Psoas muscle (tissue), 8 donors: ENCODE measurements around the gene CCER1. TPM values are rescaled to one million over a fixed set of nuclear protein-coding genes. Genes with fewer than 3 reads are reported as not detected.
"Not testable (repeated sequence)": the region's sequence is repeated elsewhere in the genome, so short reads cannot be mapped to it uniquely, and the experiment has no call there.

Experiments used
- ATAC-seq, 4 donors: fragments of 200-7000 bp; cut with Tn5 transposase; one replicate each; pipeline ENCODE4 v1.9.1; 2020; ENCODE audit warnings: moderate library complexity in 3 of 4, mild to moderate bottlenecking in 2 of 4
- DNase-seq, 2 donors: peaks; one replicate each; pipeline ENCODE4 v3.0.0-alpha.2; 2020
- H3K27ac ChIP-seq: fragments of 200-600 bp; one replicate; pipeline ENCODE4 v1.8.0; 2022
- H3K27me3 ChIP-seq, 3 donors: fragments of 200-600 bp in 1 of 3; one replicate each; pipeline versions ENCODE4 v1.6.1 to v1.8.0; 2013 to 2022; ENCODE audit warnings: low read length in 2 of 3, mild to moderate bottlenecking in 2 of 3, moderate library complexity in 1 of 3; ENCODE audit not compliant: insufficient read depth in 3 of 3
- H3K36me3 ChIP-seq, 2 donors: fragments of 200-600 bp in 1 of 2; one replicate each; pipeline versions ENCODE4 v1.6.1 to v1.8.0; 2013 to 2022; ENCODE audit warnings: low read depth in 1 of 2, mild to moderate bottlenecking in 1 of 2, moderate library complexity in 1 of 2; ENCODE audit not compliant: insufficient read depth in 1 of 2
- H3K4me1 ChIP-seq: fragments of 200-600 bp; one replicate; pipeline ENCODE4 v1.8.0; 2022
- H3K4me3 ChIP-seq: fragments of 200-600 bp; one replicate; pipeline ENCODE4 v1.8.0; 2022; ENCODE audit warnings: mild to moderate bottlenecking
- H3K9me3 ChIP-seq: fragments of 200-600 bp; one replicate; pipeline ENCODE4 v1.8.0; 2022
- WGBS, 3 donors: extraction: QIAGEN DNeasy Blood & Tissue Kit; methylation state at CpG; one replicate each; pipeline versions ENCODE4 v1.1.6 to v1.1.7; 2013; 5-methylcytosine and 5-hydroxymethylcytosine counted together
- intact Hi-C, 2 donors: fragments of 100-400 bp; cut with DNase I; formaldehyde crosslinking; loops; one replicate each; pipeline versions ENCODE4 v1.11.0 to v1.14.2; 2022
- polyA plus RNA-seq, 3 donors: library from polyadenylated mRNA; stranded (reverse); fragments of 200-250 nt; gene quantifications; one replicate each; pipeline ENCODE4 v1.2.3, GENCODE V29; 2013
- total RNA-seq, 4 donors: library from RNA; stranded (reverse); fragmentation: NEBNext Ultra II Directional in 2 of 4; extraction: Animal tissue kit (Norgen Biotek cat#: 25700) in 2 of 4; gene quantifications; one replicate each; pipeline versions ENCODE4 v1.2.1 to v1.2.4, GENCODE V29; 2021 to 2023
- TF ChIP-seq, protein P1 (sequence below): fragments of 200-600 bp; IDR thresholded peaks from one replicate; pipeline ENCODE4 v1.8.0; 2022; ENCODE audit warnings: antibody characterized with exemption
- donor health status: healthy with polysubstance abuse.
- donor health status: DM: no; HTN: no; CAD: no; lungs with moderate emphysema.
- donor health status: Bipolar disorder and iron deficiency.
- donor health status: healthy.
- donor health status: DM: yes; HTN: yes; CAD: no.
- donor health status: DM: no; HTN: no; CAD: no.
- donor health status: DM: no; HTN: no; CAD: no.
- donor health status: DM: yes; HTN: yes; CAD: no.

Gene CCER1
- total and polyA plus RNA-seq, 7 donors = not detected

DNA sequence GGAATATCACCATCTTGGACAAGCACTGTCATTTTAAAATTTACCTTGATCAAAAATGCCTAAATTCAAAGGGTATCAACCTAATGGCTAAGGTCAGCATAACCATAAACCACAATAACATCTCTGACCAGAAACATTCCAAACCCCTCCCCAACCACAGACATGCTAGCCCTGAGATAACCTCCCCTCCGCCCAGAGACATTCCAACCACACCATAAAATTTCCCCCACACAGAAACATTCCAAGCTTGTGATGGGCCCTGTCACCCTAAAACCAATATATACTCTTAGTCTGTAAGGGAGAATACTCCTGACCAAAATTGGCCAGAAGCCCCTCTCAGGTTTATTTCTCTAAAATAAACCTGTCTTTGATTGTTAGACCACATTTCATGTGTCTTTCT, 32.1 kb upstream of the CCER1 start:
- intact Hi-C loops = loop anchor here in 1 of 2 donors (5.0 kb wide), 1 partner anchor 360 kb away; no protein-coding TSS in a partner anchor
- Histone ChIP-seq H3K36me3 (no peaks in the 10 kb centered on the region), H3K4me3 (no peak overlapping the region), H3K9me3 (peaks cover 5% of the 10 kb centered on the region), H3K27ac (no peak overlapping the region), H3K27me3 (no peaks in the 10 kb centered on the region), H3K4me1 (no peaks in the 10 kb centered on the region)
- no peak for DNase-seq
- ATAC-seq = no peak
- WGBS, 3 donors = 95 to 97% (median 97%) methylated on average over 1 of the region's 1 CpG
- TF ChIP-seq, protein P1, sequence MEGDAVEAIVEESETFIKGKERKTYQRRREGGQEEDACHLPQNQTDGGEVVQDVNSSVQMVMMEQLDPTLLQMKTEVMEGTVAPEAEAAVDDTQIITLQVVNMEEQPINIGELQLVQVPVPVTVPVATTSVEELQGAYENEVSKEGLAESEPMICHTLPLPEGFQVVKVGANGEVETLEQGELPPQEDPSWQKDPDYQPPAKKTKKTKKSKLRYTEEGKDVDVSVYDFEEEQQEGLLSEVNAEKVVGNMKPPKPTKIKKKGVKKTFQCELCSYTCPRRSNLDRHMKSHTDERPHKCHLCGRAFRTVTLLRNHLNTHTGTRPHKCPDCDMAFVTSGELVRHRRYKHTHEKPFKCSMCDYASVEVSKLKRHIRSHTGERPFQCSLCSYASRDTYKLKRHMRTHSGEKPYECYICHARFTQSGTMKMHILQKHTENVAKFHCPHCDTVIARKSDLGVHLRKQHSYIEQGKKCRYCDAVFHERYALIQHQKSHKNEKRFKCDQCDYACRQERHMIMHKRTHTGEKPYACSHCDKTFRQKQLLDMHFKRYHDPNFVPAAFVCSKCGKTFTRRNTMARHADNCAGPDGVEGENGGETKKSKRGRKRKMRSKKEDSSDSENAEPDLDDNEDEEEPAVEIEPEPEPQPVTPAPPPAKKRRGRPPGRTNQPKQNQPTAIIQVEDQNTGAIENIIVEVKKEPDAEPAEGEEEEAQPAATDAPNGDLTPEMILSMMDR = no peak

DNA sequence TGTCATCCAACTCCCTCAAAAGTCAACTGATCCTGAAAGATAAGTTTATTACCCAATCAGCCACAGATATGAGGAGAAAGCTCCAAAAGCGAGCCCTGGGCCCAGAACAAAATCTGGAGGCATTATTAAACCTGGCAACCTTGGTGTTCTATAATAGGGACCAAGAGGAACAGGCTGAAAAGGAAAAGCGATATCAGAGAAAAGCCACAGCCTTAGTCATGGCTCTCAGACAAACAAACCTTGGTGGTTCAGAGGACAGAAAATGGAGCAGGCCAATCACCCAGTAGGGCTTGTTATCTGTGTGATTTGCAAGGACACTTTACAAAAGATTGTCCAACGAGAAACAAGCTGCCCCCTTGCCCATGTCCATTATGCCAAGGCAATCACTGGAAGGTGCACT, 30.4 kb upstream of the CCER1 start:
- 85 to 92% (median 91%) methylated on average over 3 of the region's 3 CpGs for WGBS, 3 donors
- intact Hi-C loops = loop anchor here in 1 of 2 donors (5.0 kb wide), 1 partner anchor 362 kb away; no protein-coding TSS in a partner anchor
- not testable (repeated sequence) for H3K36me3 ChIP-seq, H3K27ac ChIP-seq, H3K4me3 ChIP-seq, ATAC-seq, H3K27me3 ChIP-seq, H3K4me1 ChIP-seq, H3K9me3 ChIP-seq, DNase-seq

DNA sequence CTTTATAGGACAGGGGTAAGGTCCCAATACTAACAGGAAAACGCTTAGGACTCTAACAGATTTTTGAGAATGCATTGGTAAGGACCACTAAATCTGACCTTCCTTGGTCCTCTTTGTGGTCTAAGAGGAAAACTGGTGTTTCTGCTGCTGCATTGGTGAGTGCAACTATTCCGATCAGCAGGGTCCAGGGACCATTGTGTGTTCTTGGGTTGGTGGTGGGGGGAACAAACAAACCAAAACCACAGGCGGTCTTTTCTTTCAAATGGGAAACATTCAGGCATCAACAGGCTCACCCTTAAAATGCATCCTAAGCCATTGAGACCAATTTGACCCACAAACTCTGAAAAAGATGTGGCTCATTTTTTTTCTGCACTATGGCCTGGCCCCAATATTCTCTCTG, 29.1 kb upstream of the CCER1 start:
- Histone ChIP-seq H3K36me3 (no peaks in the 10 kb centered on the region), H3K9me3 (peaks cover 5% of the 10 kb centered on the region), H3K27ac (no peak overlapping the region), H3K4me3 (no peak overlapping the region), H3K4me1 (no peaks in the 10 kb centered on the region), H3K27me3 (no peaks in the 10 kb centered on the region)
- ATAC-seq = no peak
- no peak for DNase-seq
- TF ChIP-seq, protein P1 = no peak
- 82 to 86% (median 84%) methylated on average over 3 of the region's 3 CpGs for WGBS, 3 donors
- intact Hi-C loops = loop anchor here in 1 of 2 donors (5.0 kb wide), 1 partner anchor 373 kb away; no protein-coding TSS in a partner anchor

DNA sequence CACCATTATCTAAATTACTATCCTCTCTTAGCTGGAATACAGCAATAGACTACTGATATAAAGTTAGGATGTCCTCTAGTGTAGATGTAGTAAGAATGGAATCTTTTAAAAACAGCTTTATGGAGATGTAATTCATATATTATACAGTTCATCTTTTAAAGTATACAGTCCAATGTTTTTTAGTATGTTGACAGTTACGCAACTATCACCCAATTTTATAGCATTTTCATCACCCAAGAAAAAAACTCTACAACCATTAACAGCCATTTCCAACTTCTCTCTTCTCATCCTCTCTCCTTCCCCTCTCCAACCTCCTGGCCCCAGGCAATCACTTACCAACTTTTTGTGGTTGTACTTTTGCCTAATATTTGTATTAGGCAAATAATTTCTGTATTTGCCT, 27.2 kb upstream of the CCER1 start:
- H3K36me3 ChIP-seq = no peaks in the 10 kb centered on the region
- H3K4me3 ChIP-seq = no peak overlapping the region
- H3K27ac ChIP-seq = no peak overlapping the region
- H3K9me3 ChIP-seq = peaks cover 5% of the 10 kb centered on the region
- intact Hi-C loops = loop anchor here in 1 of 2 donors (5.0 kb wide), 1 partner anchor 375 kb away; no protein-coding TSS in a partner anchor
- no peaks in the 10 kb centered on the region for H3K4me1 ChIP-seq
- ATAC-seq (no peak), DNase-seq (no peak)
- WGBS, 3 donors = 94 to 98% (median 96%) methylated on average over 1 of the region's 1 CpG
- no peaks in the 10 kb centered on the region for H3K27me3 ChIP-seq
- TF ChIP-seq, protein P1 = no peak

DNA sequence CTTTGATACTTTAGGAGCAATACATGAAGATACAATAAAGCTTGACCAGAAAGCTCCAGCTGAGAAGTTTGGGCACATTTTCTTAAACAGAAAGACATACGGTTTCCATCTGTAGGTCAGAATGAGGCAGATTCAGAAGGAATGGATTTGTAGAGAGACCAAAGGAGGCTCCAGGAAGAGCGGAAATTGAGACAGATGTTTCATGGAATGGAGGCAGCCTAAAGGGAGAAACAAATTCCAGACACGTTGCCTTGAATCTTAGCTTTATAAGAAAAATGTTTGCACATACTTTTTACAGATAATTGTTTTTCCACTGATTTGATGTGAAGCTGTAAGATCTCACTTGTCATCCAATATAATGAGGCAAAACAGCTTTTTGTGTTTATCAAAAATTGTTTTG, 25.0 kb upstream of the CCER1 start:
- no peak overlapping the region for H3K4me3 ChIP-seq
- no peaks in the 10 kb centered on the region for H3K4me1 ChIP-seq
- TF ChIP-seq, protein P1 = no peak
- H3K36me3 ChIP-seq = no peaks in the 10 kb centered on the region
- WGBS, 3 donors = 38 to 49% (median 42%) methylated on average over 3 of the region's 3 CpGs
- intact Hi-C loops = loop anchor here (5.0 to 10.0 kb wide), 2 partner anchors 135 to 377 kb away; partner anchors contain the start of gene LUM (in 1 of the 2)
- no peaks in the 10 kb centered on the region for H3K9me3 ChIP-seq
- H3K27ac ChIP-seq = no peak overlapping the region
- no peak for DNase-seq
- no peaks in the 10 kb centered on the region for H3K27me3 ChIP-seq
- ATAC-seq = no peak
